ENCODE measurements around the gene PABPC3.

- TF ChIP-seq CTCF (IDR thresholded peaks at IDR 0.05) (no peak), POLR2A (IDR thresholded peaks at IDR 0.05) (no peak)
Measured at GRCh38 chr13:25067064-25067463, 28.9 kb upstream of the PABPC3 start.
